HG03159 (cell line): Measurements from ENCODE around the gene MAP1B.
"Not testable (repeated sequence)": the region's sequence is repeated elsewhere in the genome, so short reads cannot be mapped to it uniquely, and the experiment has no call there.

ENCODE experiments used
- ATAC-seq: cut with Tn5 transposase; IDR thresholded peaks from one replicate; pipeline ENCODE4 v1.9.1; 2021; ENCODE audit warnings: mild to moderate bottlenecking, moderate library complexity; ENCODE audit not compliant: unreplicated experiment

The MAP1B gene

DNA sequence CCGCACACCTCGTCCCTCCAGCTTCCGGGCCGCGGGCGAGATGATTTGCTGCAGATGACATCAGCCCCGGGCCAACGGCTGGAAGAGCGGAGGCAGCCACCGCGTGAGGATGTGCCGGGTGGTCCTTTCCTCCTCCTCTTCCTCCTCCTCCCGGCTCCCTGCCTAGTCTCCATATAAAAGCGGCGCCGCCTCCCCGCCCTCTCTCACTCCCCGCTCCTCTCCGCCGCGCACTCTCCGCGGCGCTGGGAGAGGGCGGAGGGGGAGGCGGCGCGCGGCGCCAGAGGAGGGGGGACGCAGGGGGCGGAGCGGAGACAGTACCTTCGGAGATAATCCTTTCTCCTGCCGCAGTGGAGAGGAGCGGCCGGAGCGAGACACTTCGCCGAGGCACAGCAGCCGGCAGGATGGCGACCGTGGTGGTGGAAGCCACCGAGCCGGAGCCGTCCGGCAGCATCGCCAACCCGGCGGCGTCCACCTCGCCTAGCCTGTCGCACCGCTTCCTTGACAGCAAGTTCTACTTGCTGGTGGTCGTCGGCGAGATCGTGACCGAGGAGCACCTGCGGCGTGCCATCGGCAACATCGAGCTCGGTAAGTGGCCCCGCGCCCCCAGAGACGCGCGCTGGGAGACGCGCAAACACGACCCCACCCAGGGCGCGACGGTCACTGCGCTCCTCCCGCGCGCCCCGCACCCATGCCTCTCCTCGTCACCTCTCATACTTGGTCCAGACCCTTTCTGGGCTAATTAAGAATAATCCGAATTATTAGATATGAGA, at the start of gene MAP1B:
MAP1B (plus strand) TSS at position 345 of the 770 bp plus-strand sequence; CDS start at position 402, 57 bp downstream.
- ATAC-seq = no peak

DNA sequence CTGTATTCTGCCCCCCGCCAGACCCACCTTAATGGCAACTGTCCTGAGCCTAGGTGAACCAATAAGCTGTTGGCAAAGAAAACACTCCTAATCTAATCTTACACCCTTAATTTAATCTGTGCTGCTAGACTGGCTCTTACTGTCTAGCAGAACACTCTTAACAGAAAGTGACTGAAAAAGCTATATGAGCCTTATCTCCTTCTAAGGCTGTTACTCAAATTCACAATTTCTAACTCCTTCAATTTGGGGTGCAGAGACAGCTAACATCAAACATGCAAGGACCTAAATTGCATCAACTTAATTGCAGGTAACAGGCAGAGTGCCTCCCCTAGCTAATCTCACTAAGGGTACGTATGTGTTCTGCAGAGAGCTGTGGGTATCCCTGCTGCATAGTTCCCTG, 49.5 kb upstream of the MAP1B start:
- no peak for ATAC-seq

DNA sequence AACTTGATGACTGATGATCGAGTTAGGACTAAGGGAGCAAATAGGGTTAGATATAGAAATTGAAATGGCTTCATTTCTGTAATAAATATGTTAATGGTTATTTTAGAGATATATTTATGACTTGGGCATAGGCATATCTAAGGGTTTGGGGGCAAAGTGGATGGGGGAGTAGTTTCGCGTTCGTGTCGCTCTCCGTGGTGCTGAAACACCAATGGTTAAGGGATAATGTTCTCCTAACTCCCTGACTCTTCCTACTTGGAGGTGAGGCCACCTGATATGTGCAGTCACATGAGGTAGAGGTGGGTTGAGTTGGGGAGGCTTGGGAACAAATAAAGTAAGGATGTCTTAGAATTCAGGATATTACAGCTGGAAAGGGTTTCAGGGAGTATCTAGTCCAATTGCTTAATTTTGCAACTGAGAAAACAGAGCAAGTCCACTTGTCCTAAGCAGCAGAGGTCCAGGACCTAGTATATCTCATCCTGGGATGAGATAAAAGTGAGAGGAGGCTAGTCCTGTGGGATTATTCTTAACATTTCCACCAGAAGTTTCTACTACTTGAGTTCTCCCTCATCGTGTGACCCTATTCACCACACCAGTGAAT, 44.0 kb upstream of the MAP1B start:
- ATAC-seq = no peak

GRCh38 chr5:72064801-72065570, 42.3 kb upstream of the MAP1B start:
- no peak for ATAC-seq

DNA sequence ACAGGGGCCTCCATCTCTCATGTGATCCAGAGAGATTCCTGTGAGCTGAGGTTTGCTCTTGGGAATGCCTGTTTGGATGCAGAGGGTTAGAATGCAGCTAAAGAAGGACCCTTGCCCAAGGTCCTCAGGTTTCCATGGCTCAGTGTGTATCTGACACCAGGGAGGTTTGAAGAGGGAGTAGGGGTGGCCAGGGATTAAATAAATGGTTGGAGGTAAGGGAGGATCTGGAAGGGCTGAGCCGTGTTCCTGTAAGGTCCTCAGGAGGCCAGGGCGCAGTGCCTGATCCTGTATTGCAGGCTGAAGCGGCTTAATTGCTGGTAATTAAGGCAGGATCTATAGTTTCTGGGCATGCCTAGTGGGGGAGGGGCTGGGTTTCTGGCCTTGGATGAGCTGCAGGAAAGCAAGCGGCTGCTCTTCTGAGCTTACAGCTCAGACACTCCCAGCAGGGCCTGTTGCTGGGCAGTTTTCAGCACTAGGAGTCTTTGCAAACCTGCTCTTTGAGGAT, 41.5 kb upstream of the MAP1B start:
- ATAC-seq = no peak

DNA sequence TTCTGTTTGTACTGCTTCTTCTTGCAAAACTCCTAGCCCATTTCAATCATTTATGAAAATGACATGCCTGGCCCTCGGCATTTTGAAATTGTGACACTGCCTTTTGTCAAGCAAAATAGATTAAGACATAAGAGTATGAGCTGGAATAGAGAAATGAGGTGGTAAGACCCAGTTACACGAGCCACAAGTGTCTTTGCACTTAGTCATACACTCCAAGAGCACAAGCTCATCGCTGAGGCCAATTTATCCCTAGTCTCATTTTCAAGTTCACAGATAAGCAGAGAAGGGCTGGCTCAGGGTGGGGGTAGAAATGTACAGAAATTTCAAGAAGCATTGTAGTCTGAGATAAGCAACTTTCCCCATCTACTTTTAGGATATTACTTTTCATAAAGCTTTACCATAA, 40.6 kb upstream of the MAP1B start:
- ATAC-seq = no peak

GRCh38 chr5:72067682-72068470, 39.4 kb upstream of the MAP1B start:
- ATAC-seq = no peak

DNA sequence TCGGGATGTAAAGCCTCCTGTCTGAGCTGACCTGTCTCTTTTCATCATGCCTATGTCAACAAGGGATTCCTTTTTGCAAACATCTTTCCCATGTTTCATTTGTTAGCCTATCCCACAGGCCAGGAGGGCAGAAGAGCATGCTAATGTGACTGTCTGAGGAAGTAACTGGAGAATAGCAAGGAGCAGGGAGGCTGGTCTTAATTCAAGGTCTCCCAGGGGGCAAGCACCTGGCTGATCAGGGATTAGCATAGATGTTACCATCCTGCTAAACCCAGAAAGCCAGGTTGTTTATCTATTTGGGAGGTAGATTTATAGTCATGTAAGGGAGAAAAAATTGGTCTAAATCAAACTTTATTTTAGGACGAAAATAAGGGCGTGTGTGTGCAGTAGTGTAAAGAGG, 36.7 kb upstream of the MAP1B start:
- ATAC-seq = no peak

- no peak for ATAC-seq
Observed at GRCh38 chr5:72071906-72072305, 35.4 kb upstream of the MAP1B start.

DNA sequence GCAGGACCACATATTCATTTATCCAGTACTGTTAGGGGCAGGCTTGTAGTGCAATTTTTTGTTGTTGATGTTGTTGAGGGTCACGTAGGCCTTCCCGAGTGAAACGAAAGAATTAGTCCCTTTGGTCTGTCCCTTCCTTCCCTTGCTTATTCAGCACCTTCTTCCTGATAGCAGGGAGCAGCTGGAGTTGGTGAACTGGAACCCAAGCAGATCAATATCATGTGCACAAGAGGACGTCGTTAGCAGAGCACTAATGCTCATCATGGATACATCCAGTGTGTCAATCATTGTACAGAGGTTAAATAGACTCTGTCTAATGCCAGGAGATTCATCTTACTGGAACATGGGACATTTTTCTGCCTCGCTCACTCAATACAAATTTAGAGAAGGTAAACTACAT, 33.0 kb upstream of the MAP1B start:
- ATAC-seq = no peak

GRCh38 chr5:72075461-72075860, 31.8 kb upstream of the MAP1B start:
- ATAC-seq = no peak

GRCh38 chr5:72076621-72077300, 30.5 kb upstream of the MAP1B start:
- no peak for ATAC-seq

GRCh38 chr5:72077390-72077789, 29.9 kb upstream of the MAP1B start:
- no peak for ATAC-seq

DNA sequence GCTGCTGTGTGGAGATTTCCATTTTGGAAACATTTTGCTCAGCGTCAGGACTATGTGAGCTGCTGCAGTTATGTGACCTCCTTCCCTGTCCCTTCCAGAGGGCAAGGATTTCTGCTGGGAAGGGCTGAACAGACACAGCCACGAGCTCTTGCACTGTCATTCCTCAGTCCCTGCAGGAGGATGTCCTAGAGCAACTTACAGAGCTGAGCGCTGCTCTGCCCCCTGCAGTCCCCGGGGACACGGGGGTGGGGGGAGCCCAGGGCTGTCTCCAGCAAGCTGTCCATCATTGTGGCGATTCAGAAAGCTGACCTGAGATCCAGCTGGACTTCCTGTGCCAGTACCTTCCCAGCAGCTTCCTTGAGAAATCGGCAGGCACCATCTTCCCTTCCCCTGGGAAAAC, 28.0 kb upstream of the MAP1B start:
- no peak for ATAC-seq

DNA sequence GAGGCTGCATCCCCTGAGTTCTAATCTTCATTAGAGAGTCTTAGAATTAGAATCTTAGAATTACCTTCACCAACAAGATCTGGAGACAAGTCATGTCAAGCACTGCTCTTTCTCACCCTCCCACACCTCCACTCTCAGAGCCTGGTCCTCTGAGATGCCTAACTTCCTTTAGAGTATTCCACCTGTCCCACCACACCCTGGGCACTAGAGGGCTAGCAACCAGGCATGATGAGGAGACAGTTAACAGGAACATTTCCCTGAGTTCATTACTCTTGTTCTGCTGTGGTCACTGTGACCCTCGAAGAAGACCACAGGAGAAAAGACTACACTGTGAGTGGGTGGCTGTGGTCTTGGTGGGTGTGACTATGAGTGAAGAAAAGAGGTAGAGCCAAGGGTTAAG, 25.2 kb upstream of the MAP1B start:
- no peak for ATAC-seq

DNA sequence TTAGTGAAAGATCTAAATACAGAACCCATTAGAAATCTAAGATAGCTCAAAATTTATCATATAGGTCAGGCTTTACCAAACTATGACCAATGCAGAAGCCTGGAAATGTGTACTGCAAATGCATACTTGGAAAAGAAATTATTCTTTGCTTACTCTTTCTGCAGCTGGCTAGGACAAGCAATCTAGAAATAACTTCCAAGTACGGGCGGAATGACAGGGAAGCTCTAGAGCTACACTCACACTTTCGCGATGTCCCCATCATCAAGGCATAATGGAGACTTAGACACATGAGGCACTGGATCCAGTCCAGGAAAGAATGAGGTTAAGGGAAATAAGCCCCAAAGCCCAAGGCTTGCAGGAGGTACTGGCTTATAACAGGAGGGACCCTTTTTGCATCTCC, 22.4 kb upstream of the MAP1B start:
- no peak for ATAC-seq

DNA sequence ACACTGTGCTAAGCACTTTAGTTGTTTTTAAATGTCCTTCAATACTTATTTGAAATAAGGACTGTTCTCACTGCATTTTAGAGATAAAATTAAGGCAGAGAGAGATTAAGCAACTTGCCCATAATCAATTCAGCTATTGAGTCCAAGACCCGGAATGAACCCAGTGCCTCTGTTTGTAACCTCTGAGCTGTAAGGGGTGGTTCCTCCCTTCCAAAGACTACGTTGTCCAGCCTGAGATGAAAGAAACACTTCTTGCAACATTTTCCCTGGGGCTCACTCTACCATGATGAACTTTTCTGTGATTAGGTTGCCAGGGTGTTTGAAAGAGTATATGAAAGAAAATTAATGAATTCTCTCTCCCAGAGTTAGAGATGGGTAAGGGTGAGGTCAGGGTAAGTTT, 22.0 kb upstream of the MAP1B start:
- no peak for ATAC-seq

- not testable (repeated sequence) for ATAC-seq
Observed at GRCh38 chr5:72089713-72090112, 17.6 kb upstream of the MAP1B start.

- no peak for ATAC-seq
Observed at GRCh38 chr5:72092074-72092473, 15.2 kb upstream of the MAP1B start.

- ATAC-seq = no peak
Observed at GRCh38 chr5:72093217-72093616, 14.1 kb upstream of the MAP1B start.
